Measurements from ENCODE around the gene TRIM40. TPM values are rescaled to one million over a fixed set of nuclear protein-coding genes. Genes with fewer than 3 reads are reported as not detected.

TRIM40 gene
- total RNA-seq, 4 donors from 2014 or later, result not detected

DNA sequence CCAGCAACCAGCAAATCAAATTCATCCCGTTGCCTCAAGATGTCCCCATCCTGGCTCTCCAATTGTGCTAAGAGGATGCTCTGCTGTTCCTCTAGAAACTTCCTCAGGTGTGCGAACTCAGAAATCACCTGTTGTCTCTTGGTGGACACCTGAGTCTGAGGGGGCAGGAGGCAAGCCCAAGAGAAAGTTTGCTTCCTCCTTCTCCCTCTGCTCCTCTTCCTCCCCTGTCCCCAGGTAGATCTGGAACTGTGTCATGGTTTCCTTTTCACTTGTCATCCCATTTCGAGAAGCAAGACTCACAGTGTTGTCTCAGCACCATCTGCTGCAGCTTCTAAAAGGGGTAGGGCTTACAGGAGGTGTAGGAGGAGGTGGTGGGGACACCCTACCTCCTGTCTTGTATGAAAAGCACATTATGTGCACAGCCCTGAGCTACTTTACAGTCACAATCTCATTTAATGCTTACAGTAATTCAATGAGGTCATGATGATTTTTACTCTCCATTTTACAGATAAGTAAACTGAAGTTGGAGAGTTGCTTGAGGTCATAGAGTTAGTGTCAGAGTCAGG lies 22.6 kb downstream of the TRIM40 start:
- intact Hi-C loops (cut with DNase I; ENCODE audit: low total_unique reads), result no loop called here
- 49 to 75% methylated on average over 3 of the region's 3 CpGs for WGBS, 2 donors
- DNase-seq (ENCODE audit: low spot score in 2 of 2), result no peak
- no peak for TF ChIP-seq POLR2A (IDR thresholded peaks at IDR 0.05)
- TF ChIP-seq, protein P1, sequence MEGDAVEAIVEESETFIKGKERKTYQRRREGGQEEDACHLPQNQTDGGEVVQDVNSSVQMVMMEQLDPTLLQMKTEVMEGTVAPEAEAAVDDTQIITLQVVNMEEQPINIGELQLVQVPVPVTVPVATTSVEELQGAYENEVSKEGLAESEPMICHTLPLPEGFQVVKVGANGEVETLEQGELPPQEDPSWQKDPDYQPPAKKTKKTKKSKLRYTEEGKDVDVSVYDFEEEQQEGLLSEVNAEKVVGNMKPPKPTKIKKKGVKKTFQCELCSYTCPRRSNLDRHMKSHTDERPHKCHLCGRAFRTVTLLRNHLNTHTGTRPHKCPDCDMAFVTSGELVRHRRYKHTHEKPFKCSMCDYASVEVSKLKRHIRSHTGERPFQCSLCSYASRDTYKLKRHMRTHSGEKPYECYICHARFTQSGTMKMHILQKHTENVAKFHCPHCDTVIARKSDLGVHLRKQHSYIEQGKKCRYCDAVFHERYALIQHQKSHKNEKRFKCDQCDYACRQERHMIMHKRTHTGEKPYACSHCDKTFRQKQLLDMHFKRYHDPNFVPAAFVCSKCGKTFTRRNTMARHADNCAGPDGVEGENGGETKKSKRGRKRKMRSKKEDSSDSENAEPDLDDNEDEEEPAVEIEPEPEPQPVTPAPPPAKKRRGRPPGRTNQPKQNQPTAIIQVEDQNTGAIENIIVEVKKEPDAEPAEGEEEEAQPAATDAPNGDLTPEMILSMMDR (IDR thresholded peaks at IDR 0.05), result no peak
- no peak overlapping the region for H3K4me3 ChIP-seq (ENCODE audit: low read depth, poor library complexity, severe bottlenecking)

DNA sequence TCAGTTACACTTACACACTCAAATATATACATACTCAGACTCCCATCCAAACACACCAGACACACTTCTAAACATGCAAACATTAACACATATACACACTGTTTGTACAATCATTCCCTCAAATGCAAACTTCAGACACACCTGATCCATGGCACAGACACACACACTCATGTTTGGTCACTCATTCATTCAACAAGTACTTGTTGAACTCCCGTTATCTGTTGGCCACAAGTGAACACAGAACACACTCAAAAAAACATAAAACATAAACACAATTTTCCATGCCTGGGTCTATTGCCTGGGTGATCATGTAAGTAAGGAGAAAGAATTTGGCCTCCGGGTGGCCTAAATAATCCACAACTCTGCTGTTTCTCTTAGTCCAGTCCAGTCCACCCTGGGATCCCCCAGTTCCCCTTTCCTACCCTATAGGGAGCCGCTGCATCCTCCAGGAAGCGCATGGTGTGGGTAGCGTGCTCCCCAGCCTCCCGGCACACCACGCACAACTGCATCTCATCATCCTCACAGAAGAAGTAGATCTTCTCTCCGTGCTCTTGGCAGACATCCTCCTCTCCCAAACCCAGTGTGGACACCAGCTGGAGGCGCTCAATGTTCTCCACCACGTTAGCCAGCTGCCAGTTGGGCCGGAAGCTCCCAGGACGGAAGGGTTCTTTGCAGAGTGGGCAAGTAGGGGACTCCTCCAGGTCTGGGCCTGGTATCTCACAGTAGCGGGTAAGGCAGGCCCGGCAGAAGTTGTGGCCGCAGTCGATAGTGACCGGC lies 24.3 kb downstream of the TRIM40 start:
- H3K4me3 ChIP-seq (ENCODE audit: low read depth, poor library complexity, severe bottlenecking), result no peak overlapping the region
- 86 to 93% methylated on average over 17 of the region's 17 CpGs for WGBS, 2 donors
- intact Hi-C loops (cut with DNase I; ENCODE audit: low total_unique reads), result no loop called here
- TF ChIP-seq, protein P1 (IDR thresholded peaks at IDR 0.05), result no peak
- TF ChIP-seq POLR2A (IDR thresholded peaks at IDR 0.05), result no peak
- DNase-seq (ENCODE audit: low spot score in 2 of 2), result no peak

DNA sequence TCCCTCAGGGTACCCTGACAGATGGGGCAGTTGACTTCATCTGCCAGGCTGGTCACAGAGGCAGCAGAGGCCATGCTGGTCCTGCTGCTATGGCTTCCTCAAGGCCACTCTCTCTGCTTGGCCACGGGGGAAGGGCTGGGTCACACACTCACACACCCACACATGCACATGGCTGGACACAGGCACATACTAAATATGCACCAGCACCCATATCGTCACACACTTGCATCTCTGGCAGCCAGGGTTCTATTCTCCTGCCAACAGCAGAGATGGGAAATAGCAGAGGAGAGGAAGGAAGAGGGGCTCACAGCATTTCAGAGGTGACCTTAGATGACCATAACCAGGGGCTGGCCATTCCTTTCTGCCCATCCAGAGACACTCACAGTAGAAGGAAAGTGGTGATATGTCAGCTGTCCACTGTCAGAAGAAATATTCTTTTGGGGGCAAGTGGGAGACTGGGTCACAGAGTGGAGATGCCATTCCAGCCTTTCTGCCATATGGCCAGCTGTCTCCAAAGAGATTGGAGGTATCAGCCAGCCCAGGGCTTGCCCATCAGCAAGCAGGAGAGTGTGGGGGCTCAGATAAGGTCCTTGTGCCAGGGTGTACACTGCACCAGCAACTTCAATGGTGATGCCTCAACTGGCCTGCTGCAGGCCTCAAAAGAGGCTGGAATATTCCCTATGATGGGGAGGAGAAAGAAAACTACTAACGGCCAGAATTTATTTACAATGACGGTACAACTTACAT lies 25.0 kb downstream of the TRIM40 start, which contains the start of gene TRIM10:
TSS of gene TRIM10 (minus strand) at position 427 of the 747 bp plus-strand sequence. CDS start at position 74, 353 bp downstream.
- intact Hi-C loops (cut with DNase I; ENCODE audit: low total_unique reads), result no loop called here
- WGBS, 2 donors, result 87 to 88% methylated on average over 4 of the region's 4 CpGs
- DNase-seq (ENCODE audit: low spot score in 2 of 2), result no peak
- H3K4me3 ChIP-seq (ENCODE audit: low read depth, poor library complexity, severe bottlenecking), result no peak within 1 kb of the TSS
- TF ChIP-seq, protein P1 (IDR thresholded peaks at IDR 0.05), result no peak
- no peak for TF ChIP-seq POLR2A (IDR thresholded peaks at IDR 0.05)

DNA sequence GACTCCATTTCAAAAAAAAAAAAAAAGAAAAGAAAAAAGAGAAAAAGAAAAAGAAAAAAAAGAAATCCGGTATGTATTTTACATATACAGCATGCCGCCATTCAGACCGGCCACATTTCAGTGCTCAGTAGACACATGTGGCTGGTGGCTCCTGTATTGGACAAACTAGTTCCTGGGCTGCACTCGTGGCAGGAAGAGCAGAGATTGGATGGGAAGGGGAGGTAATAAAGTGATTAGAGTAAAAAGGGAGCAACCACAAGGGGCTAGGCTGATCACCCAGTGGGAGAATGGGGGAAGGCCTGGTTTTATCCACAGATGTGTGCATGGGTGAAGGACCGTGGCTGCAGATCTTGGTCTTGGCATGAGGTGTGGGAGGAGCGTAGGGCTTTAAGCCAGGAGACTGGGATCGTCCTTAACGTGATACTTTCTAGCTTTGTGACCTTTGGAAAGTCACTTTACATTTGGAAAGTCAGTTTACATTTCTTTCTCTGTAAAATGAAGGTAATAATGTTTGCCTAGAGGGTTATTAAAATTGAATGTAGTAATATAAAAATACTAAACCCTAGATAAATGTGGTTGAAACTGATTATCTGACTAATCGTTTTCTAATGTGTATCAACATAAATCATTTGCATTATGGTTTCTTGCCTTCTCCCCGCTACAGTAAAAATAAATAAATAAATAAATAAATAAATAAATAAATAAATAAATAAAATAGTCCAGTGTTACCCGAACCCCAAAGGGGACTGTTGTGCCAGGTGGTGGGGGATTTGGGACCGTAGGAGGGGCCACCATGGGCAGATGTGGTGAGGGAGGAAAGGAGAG lies 26.5 kb downstream of the TRIM40 start:
- no peak for DNase-seq (ENCODE audit: low spot score in 2 of 2)
- intact Hi-C loops (cut with DNase I; ENCODE audit: low total_unique reads), result no loop called here
- 75% methylated on average over 12 of the region's 12 CpGs for WGBS, 2 donors
- no peak overlapping the region for H3K4me3 ChIP-seq (ENCODE audit: low read depth, poor library complexity, severe bottlenecking)
- no peak for TF ChIP-seq POLR2A (IDR thresholded peaks at IDR 0.05)
- TF ChIP-seq, protein P1 (IDR thresholded peaks at IDR 0.05), result no peak

DNA sequence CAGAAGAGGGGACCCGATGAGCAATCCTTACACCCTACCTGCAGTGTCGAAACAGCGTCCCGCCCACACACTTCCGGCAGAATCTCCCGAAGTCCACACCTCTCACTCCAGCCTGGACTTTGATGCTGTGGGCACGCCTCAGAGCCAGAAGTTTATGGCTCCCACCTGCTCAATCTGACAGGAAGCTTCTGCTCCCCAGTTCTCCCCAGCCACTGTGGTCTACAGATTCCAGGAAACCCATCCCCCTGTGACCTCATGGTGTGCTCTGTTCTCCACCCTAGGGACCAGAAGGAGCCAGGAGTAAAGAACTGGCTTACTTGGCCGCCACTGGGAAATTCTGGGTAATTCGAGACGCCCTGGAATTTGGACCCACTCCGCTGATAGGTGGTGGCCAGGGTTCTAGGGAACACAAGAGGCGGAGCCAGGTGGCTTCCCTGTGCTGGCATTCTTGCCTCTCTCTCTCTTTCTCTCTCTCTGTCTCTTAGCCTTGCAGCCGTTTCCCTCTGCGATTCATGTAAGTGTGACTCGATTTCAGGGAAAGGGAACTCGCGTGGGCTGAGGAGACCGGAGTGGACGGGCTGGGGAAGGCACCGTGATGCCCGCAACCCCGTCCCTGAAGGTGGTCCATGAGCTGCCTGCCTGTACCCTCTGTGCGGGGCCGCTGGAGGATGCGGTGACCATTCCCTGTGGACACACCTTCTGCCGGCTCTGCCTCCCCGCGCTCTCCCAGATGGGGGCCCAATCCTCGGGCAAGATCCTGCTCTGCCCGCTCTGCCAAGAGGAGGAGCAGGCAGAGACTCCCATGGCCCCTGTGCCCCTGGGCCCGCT lies 27.4 kb downstream of the TRIM40 start, which contains the start of gene TRIM15:
TSS of gene TRIM15 (plus strand) at position 457 of the 828 bp plus-strand sequence. CDS start at position 596, 139 bp downstream.
- intact Hi-C loops (cut with DNase I; ENCODE audit: low total_unique reads), result no loop called here
- DNase-seq (ENCODE audit: low spot score in 2 of 2), result no peak
- WGBS, 2 donors, result 74 to 77% methylated on average over 31 of the region's 31 CpGs
- no peak for TF ChIP-seq POLR2A (IDR thresholded peaks at IDR 0.05)
- TF ChIP-seq, protein P1 (IDR thresholded peaks at IDR 0.05), result no peak
- no peak within 1 kb of the TSS for H3K4me3 ChIP-seq (ENCODE audit: low read depth, poor library complexity, severe bottlenecking)

Data from lower leg skin (tissue), 4 donors.